Body of pancreas (tissue), 4 donors: ENCODE measurements around the gene LGR4.
A peak's percentile ranks its signal among the peaks of the same experiment; 100 is the strongest.

ENCODE experiments used
- POLR2A ChIP-seq, 3 donors: fragments of 450-650 bp; IDR thresholded peaks; one replicate each; pipeline ENCODE4 v1.6.1; 2016; ENCODE audit warnings: antibody characterized with exemption in 3 of 3, mild to moderate bottlenecking in 2 of 3
- TF ChIP-seq, protein P1 (sequence below), 7 experiments: fragments of 450-650 bp in 4 of 7; fragments of 200-600 bp in 3 of 7; sonication (generic) in 3 of 7; IDR thresholded peaks; one replicate each; pipeline ENCODE4 v1.5.1; 2016 to 2019; ENCODE audit warnings: antibody characterized with exemption in 7 of 7

DNA sequence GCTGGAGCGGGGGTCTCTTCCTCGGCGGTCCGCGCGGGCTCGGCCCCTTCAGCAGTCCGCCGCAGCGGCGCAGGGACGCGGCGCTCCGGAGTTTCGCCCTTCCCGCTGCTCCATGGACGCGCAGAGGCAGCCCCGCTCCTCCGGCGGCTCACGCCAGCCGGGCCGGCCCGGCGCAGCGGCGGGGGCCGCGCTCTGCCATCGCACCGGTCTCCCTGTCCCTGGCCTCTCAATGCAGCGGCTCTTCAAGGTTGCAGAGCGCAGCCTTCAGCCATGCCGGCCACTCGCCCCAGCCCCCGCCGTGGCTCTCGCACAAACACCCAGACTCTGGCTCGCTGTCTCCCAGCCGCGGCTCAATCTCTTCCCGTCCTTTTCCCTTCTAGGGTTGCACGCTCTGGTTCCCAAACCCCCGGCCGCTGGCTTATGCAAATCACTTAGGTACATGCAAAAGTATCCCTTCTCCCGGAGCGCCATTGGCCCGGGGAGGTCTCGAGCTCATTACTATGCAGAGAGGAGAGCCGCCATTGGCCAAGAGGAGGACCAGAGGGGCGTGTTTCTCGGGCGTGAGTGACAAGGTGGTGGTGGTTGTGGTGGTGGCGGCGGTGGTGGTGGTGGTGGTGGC is at the start of gene LGR4:
- TF ChIP-seq, protein P1, sequence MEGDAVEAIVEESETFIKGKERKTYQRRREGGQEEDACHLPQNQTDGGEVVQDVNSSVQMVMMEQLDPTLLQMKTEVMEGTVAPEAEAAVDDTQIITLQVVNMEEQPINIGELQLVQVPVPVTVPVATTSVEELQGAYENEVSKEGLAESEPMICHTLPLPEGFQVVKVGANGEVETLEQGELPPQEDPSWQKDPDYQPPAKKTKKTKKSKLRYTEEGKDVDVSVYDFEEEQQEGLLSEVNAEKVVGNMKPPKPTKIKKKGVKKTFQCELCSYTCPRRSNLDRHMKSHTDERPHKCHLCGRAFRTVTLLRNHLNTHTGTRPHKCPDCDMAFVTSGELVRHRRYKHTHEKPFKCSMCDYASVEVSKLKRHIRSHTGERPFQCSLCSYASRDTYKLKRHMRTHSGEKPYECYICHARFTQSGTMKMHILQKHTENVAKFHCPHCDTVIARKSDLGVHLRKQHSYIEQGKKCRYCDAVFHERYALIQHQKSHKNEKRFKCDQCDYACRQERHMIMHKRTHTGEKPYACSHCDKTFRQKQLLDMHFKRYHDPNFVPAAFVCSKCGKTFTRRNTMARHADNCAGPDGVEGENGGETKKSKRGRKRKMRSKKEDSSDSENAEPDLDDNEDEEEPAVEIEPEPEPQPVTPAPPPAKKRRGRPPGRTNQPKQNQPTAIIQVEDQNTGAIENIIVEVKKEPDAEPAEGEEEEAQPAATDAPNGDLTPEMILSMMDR (IDR thresholded peaks at IDR 0.05) = no peak
- TF ChIP-seq POLR2A (IDR thresholded peaks at IDR 0.05) = peak; percentile 95 to 99 (median 98)
